CD4-positive, alpha-beta T cell treated with Interleukin-2 at 100 ng/mL for 4 hours (primary cell): ENCODE results near the gene LNX1.
"Not testable (repeated sequence)": the region's sequence is repeated elsewhere in the genome, so short reads cannot be mapped to it uniquely, and the experiment has no call there.

Experiments
- DNase-seq: peaks from one replicate; pipeline ENCODE4 v3.0.0-alpha.2; 2020; ENCODE audit warnings: low spot score

The LNX1 gene

GRCh38 chr4:53456178-53456577 is 135.1 kb downstream of the LNX1 start:
- DNase-seq = no peak

- DNase-seq = no peak
Measured at GRCh38 chr4:53455766-53456165, 135.5 kb downstream of the LNX1 start.

DNA sequence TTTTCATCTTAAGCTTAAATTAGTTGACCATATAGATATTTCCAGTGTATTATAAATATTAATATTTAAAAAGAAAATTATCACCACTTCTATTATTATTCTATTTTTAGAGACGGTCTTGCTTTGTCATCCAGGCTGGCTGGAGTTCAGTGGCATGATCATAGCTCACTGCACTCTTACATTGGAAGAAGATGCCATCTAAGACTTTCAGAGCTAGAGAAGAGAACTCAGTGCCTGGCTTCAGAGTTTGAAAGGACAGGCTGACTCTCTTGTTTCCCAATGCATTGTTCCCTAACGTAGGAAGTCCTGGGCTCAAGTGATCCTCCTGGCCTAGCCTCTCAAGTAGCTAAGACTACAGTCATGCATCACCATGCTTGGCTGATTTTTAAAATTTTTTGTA is 137.9 kb downstream of the LNX1 start:
- DNase-seq = no peak

DNA sequence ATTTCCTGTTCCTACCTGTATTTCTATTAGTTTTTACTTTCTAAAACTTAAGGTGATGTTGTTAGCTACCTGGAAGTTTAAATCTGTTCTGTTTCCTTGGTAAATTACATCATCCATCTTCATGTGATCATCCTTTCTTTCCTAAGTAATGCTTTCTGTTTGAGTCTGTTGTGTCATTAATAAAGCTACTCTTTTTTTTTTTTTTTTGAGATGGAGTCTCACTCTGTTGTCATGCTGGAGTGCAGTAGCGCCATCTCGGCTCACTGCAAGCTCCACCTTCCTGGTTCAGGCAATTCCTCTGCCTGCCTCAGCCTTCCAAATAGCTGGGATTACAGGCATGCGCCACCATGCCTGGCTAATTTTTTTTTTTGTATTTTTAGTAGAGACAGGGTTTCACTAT is 140.5 kb downstream of the LNX1 start:
- no peak for DNase-seq

GRCh38 chr4:53444954-53445353 is 146.3 kb downstream of the LNX1 start:
- no peak for DNase-seq

GRCh38 chr4:53441564-53441963 is 149.7 kb downstream of the LNX1 start:
- DNase-seq = no peak

DNA sequence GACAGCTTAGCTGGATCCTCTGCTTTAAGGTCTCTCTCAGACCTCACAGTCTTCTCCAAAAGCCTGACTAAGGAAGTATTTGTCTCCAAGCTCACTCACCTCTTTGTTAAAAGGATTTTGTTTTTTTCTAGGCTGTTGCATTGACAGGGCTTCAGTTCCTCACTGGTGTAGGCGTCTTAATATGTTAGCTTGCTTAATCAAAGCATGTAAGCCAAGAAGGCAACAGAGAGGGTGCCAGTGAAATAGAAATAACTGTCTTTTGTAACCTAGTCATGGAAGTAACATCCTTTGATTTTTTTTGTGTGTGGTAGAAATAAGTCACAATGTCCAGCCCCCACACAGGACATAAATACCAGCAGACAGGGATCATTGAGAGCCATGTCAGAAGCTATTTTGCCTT is 155.0 kb downstream of the LNX1 start:
- DNase-seq = no peak

DNA sequence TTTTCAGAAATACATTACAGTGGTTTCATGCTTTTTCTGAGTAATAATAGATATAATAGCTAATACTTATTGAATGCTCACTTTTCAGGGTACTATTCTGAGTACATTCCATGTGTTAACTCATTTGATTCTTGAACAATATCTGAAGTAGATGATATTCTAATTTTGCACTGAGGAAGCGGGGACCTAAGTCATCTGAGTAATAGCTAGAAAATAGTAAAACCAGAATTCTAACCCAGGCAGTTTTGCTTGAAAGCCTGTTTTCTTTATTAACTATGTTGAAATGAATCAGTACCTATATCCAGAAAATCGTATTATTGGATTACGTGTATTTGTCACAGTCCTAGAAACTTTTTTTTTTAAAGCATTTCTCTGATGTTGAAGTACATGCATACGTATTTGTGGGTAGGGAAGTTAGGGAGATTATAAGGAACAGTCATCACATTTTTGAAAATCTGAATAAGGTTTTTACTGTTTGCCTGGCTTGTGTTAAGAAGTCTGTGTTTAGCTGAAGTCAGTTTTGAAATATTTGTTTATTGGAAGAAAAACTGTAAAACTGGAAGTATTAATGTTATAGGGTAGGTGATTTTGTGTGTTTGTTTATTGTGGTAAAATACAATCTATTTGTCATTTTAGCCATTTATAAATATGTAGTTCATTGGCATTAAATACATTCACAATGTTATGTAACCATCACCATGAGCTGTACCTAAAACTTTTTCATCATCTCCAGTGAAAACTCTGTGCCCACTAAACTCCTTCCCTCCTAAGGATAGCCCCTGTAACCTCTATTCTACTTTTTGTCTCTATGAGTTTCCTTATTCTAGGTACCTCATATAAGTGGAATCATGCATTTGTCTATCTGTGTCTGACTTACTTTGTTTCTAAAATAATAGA is 158.5 kb downstream of the LNX1 start:
- DNase-seq = no peak

GRCh38 chr4:53431052-53431451 is 160.2 kb downstream of the LNX1 start:
- DNase-seq = peak; percentile 10

- no peak for DNase-seq
Measured at GRCh38 chr4:53427366-53427765, 163.9 kb downstream of the LNX1 start.

DNA sequence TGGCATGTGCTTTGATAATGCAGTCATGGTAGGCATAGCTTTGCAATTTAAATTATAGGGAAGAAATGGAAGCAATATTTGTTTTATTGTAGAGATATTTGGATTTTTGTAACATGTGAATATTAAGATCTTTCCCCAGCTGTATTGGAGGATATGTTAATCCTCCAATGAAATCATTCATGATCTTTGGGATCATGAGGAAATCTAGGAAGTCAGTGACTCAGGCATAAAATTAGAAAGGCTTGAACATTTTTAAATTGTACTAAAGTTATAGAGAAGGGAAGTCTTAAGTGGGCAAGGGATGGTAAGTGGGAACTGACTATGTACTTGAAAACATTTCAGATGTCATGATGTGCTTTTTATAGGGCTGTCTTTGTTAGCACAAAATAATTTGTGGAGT is 167.0 kb downstream of the LNX1 start:
- DNase-seq = no peak

GRCh38 chr4:53422367-53422766 is 168.9 kb downstream of the LNX1 start:
- DNase-seq = no peak

GRCh38 chr4:53421791-53422190 is 169.5 kb downstream of the LNX1 start:
- DNase-seq = no peak

DNA sequence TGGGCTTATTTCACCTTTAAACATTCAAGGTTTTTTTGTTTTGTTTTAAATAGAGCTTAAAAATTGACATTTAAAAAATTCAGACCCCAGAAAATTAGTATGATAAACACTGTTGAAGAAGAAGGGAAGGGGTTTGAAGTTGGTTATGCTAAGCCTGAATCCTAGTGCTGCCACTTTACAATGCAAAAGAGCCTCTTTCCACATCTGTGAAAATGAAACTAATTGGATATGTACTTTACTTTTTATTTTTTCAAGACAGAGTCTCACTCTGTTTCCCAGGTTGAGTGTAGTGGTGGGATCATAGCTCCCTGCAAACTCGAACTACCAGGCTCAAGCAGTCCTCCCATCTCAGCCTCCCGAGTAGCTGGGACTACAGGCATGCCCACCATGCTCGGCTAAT is 172.1 kb downstream of the LNX1 start:
- DNase-seq = no peak

GRCh38 chr4:53409479-53409878 is 181.8 kb downstream of the LNX1 start:
- not testable (repeated sequence) for DNase-seq
